DMS153 treated with DMSO at 0.1 percent for 48 hours (cell line): ENCODE results near the gene LINGO4.
A peak's percentile ranks its signal among the peaks of the same experiment; 100 is the strongest.

Experiments
- DNase-seq: peaks from one replicate; lab custom pipeline; 2025; ENCODE audit not compliant: unreplicated experiment; lab: John Stamatoyannopoulos, UW

The LINGO4 gene

DNA sequence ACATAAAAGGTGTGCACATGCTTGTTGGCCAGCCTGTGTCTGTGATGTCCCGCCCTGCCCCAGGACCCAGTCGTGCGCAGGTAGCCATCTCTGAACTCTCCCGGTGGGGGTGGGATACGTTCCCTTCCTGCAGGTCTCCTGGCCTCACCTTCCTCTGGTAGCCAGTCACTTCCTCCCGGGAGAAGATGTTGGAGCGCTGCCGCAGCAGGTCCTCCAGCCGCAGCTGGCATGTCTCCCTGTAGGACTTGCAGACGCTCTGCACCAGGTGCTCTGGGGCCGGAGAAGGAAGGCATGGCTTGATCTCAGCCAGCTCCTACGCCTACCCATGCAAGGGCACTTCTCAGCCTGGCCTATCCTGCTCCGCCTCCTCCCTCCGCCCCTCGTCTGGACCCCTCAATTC, 9.2 kb upstream of the LINGO4 start:
- no peak for DNase-seq

DNA sequence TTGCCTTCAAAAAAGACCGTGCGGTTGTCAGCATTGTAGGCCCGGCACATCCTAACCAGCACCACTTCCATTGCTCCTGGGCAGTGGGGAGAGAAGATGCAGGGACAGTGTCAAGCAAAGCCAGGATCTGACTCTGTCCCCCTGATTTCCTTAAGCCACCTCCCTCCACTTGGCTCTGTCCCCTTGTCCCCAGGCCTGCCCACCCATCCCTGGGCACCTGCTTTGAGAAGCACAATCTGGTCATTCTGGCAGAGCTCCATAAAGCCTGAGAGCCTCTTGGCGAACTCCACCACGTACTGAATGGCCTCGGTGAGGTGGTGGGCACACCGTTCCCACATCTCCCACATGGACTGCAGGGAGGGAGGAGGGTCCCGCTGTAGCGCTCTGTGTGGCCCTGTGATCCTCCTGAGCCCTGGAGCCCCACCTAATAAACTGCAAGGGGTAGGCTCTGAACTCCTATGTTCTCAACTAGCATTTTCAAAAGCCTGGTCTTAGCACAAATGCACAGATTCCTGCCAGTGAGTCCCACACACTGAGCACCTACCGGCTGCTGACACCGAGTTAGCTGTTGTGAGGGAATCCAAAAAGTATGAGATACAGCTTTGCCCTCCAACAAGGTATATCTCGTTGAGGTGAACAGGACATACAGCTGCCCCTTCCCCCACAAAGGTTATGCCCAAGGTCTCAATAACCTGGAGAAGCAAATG, 8.2 kb upstream of the LINGO4 start:
- no peak for DNase-seq

DNA sequence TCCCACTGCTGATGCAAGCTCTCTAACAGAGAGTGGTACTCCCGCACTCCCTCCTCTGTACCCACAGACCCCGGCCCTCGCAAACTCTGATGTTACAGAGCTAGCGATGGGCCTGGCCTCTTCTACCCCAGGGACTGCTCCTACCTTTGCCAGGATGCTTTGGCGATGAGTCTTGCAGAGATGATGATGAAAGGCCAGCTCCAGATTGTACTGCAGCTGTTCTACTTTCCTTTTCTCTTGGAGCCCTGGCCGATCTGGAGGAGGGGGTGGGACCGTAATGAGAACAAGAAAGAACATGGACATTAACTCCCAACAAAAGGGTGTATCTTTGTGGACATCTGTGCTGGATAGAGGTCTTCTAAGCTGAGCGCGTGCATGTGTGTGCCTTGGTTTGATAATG, 6.0 kb upstream of the LINGO4 start:
- no peak for DNase-seq

GRCh38 chr1:151809985-151810556, 4.9 kb upstream of the LINGO4 start:
- no peak for DNase-seq

GRCh38 chr1:151809290-151809984, 4.2 kb upstream of the LINGO4 start:
- no peak for DNase-seq

GRCh38 chr1:151807766-151808165, 2.5 kb upstream of the LINGO4 start:
- DNase-seq = no peak

GRCh38 chr1:151807131-151807530, 1.9 kb upstream of the LINGO4 start:
- no peak for DNase-seq

DNA sequence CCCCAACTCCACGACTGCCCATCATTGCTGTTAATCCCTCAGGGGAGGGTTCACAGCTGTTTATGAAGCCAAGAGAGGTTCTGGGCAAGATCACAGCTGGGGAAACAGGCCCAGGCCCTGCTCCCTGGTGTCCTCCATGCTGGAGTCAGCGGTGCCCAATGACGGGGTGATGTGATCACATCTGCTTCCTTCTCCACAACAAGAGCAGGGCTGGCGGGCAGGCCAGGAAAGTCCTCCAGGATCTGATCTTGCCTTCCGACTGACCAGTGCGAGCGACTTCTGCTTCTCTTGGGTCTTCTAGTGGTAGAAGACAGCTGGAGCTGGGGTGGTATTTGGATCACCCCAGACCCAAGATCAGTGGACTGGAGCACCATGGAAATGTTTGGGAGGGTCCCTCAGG, 951 bp upstream of the LINGO4 start:
- no peak for DNase-seq

DNA sequence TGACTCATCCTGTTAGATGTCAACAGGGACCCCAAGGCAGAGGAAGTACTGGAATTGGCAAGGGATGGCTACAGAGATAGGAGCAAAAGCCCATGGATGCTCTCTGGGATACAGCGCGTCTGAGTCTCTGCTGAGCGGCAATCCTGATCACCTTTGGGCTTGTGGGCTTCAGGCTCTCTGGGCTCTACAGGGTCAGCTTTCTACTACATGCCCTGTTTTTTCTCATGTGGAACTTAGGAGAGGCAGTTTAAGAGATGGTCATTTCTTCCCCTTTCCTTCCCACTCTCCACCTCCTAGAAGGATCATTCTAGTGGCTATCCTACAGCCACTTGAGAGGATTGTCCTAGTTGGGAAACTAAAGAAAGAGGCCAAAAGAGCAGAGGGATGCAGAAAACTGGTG, 1.3 kb downstream of the LINGO4 start:
- DNase-seq = no peak

DNA sequence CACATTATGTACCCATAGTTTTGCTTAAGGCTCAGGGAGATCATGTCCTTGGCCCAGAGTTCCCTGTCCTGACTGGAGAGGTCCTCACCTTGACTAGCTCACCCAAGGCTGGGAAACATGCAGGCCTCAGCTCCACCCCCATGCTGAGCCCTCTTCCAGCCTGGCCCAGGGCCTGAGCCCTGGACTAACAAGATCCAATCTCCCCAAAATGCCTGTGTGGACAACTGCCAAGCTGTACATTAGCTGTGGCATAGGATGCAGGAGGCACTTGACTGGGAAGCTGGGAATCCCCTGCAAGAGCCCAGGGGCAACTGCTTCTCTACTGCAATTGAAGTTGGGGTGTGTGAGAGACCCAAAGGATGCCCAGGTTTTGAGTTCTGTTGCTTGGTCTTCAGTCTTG, 2.1 kb downstream of the LINGO4 start:
- DNase-seq = no peak

- DNase-seq = no peak
These were observed 2.8 kb downstream of the LINGO4 start for GRCh38 chr1:151802372-151802771.

DNA sequence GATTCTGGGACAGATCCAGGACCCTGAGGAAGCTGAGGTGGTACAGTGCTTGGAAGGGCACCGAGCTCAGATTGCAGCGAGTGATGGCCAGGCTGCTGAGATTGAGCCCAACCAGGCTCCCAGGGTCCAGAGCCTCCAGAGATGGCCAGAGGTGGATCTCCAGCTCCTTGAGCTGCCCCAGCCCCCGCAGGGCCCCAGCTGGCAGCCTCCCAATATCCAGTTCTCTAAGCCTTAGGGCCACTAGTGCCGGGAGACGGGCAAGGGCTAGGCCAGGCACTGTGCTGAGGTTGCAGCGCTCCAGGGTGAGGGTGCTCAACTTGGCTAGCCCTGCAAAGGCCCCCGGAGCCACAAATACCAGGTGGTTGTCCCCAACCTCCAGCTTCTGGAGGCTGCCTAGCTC, 3.4 kb downstream of the LINGO4 start:
- no peak for DNase-seq

DNA sequence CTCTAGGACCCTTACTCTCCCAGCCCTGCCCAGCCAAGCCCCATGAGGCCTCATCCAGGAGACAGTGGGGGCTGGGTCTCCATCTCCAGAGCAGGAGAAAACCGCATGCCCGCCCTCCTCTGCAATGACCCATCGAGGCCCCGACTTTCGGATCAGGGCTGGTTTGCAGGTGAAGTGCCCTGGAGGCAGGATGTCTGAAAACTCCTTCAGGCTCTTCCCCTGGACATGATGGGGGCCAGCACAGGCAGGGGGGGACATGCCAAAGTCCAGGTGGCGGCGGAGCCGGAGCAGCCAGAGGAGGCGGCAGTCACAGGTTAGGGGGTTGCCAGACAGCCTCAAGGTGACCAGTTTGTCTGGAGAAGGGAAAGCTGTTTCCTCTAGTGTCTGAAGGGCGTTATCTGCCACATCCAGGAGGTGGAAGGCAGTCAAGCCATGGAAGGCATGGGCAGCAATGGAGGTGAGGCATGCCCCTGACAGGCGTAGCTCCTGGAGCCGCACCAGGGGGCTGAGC, 3.9 kb downstream of the LINGO4 start:
- DNase-seq = no peak

- DNase-seq = no peak
These were observed 4.4 kb downstream of the LINGO4 start for GRCh38 chr1:151800830-151801229.

GRCh38 chr1:151799179-151800022, 5.8 kb downstream of the LINGO4 start:
- no peak for DNase-seq

DNA sequence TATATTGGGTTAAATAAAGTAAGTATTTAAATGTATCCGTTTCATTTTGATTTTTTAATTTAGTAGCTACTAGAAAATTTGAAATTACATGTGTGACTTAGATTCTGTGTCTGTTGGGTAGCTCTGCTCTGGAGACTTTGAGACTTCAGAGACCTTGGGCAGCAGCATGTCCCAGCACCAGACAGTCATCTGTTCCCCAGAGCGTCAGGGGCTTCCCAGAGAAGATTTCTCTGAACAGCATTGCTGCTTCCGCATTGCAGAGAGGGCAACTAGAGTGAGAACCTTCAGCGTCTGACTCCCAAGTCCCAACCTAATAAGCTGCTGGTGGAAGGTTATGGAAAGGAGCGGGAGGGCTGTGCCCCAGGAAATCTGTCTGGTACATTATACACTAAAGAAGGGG, 6.6 kb downstream of the LINGO4 start:
- no peak for DNase-seq

- no peak for DNase-seq
These were observed 14.1 kb downstream of the LINGO4 start for GRCh38 chr1:151790940-151791651.

- peak; percentile 99 for DNase-seq
These were observed 14.9 kb downstream of the LINGO4 start, which contains the start of gene TDRKH for GRCh38 chr1:151790071-151790939. TSS of gene TDRKH (minus strand) at chr1:151790500. CDS start at chr1:151783022, 7,478 bp downstream.

- DNase-seq = no peak
These were observed 17.5 kb downstream of the LINGO4 start for GRCh38 chr1:151787689-151788088.

DNA sequence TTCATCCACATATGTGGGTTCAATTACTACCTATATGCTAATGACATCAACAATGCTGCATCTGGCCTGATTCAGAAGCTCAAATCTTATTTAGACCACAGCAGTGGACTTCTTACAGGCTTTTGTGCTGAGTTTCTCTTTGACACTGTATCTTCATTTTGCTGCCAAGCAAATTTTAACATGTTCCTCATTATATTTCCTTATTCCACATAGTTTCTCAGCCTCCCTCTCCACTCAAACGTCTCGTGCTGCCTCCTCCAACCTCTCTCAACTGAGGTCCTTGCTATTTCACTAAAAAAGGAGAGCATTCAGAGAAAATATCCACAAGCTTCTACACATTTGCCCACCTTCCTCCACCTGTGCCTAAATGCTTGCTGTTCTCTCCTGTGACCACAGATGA, 21.4 kb downstream of the LINGO4 start:
- DNase-seq = no peak
